ENCODE data around the gene TK1. TPM values are rescaled to one million over a fixed set of nuclear protein-coding genes. Genes with fewer than 3 reads are reported as not detected.

The TK1 gene
- total RNA-seq, 2 donors from 2014 or later = 81.0 to 97.4 TPM

- Mint-ChIP-seq H3K9me3 (no peaks in the 10 kb centered on the region), H3K36me3 (ENCODE audit: low read depth) (peaks cover 48% of the 10 kb centered on the region), H3K4me1 (peaks cover 19% of the 10 kb centered on the region), H3K27ac (no peak overlapping the region), H3K4me3 (no peak overlapping the region), H3K27me3 (ENCODE audit: insufficient read depth) (no peaks in the 10 kb centered on the region)
- no peak overlapping the region for H3K9ac ChIP-seq (ENCODE audit: extremely low read depth, low read length, poor library complexity, severe bottlenecking)
- H3K36me3 ChIP-seq (ENCODE audit: control insufficient read depth, insufficient read depth, low read length) = peaks cover 38% of the 10 kb centered on the region
- no peaks in the 10 kb centered on the region for H3K27me3 ChIP-seq (ENCODE audit: control insufficient read depth, insufficient read depth, low read length, poor library complexity, severe bottlenecking)
- no peaks in the 10 kb centered on the region for H3K4me1 ChIP-seq (ENCODE audit: control insufficient read depth, insufficient read depth, low read length)
- no peak for TF ChIP-seq CTCF (conservative IDR thresholded peaks at IDR 0.05)
- no peak for DNase-seq
- no peaks in the 10 kb centered on the region for H3K9me3 ChIP-seq (ENCODE audit: control insufficient read depth, low read length)
- no peak overlapping the region for H3K4me3 ChIP-seq (ENCODE audit: low read length)
- WGBS, 2 experiments (ENCODE audit: insufficient coverage in 1 of 2, insufficient read length in 1 of 2) = 91 to 93% methylated on average over 6 of the region's 6 CpGs
- no peak overlapping the region for H3K27ac ChIP-seq (ENCODE audit: low read depth, low read length)
Measured at GRCh38 chr17:78200451-78200850, 13.6 kb upstream of the TK1 start.

- 81 to 82% methylated on average over 9 of the region's 9 CpGs for WGBS, 2 experiments (ENCODE audit: insufficient coverage in 1 of 2, insufficient read length in 1 of 2)
- TF ChIP-seq CTCF (conservative IDR thresholded peaks at IDR 0.05) = no peak
- H3K9ac ChIP-seq (ENCODE audit: extremely low read depth, low read length, poor library complexity, severe bottlenecking) = no peak overlapping the region
- Mint-ChIP-seq H3K27me3 (ENCODE audit: insufficient read depth) (no peaks in the 10 kb centered on the region), H3K4me3 (no peak overlapping the region), H3K36me3 (ENCODE audit: low read depth) (peaks cover 47% of the 10 kb centered on the region), H3K27ac (peak overlapping the region; percentile 75), H3K4me1 (peaks cover 19% of the 10 kb centered on the region), H3K9me3 (no peaks in the 10 kb centered on the region)
- H3K4me3 ChIP-seq (ENCODE audit: low read length) = no peak overlapping the region
- H3K27ac ChIP-seq (ENCODE audit: low read depth, low read length) = no peak overlapping the region
- peaks cover 48% of the 10 kb centered on the region for H3K36me3 ChIP-seq (ENCODE audit: control insufficient read depth, insufficient read depth, low read length)
- DNase-seq = peak; percentile 77
- H3K9me3 ChIP-seq (ENCODE audit: control insufficient read depth, low read length) = no peaks in the 10 kb centered on the region
- H3K27me3 ChIP-seq (ENCODE audit: control insufficient read depth, insufficient read depth, low read length, poor library complexity, severe bottlenecking) = no peaks in the 10 kb centered on the region
- H3K4me1 ChIP-seq (ENCODE audit: control insufficient read depth, insufficient read depth, low read length) = no peaks in the 10 kb centered on the region
Measured at GRCh38 chr17:78197147-78197832, 10.4 kb upstream of the TK1 start.

GRCh38 chr17:78196716-78197115 is 9.9 kb upstream of the TK1 start:
- Histone ChIP-seq H3K4me1 (ENCODE audit: control insufficient read depth, insufficient read depth, low read length) (no peaks in the 10 kb centered on the region), H3K9me3 (ENCODE audit: control insufficient read depth, low read length) (no peaks in the 10 kb centered on the region), H3K4me3 (ENCODE audit: low read length) (no peak overlapping the region), H3K9ac (ENCODE audit: extremely low read depth, low read length, poor library complexity, severe bottlenecking) (no peak overlapping the region), H3K27ac (ENCODE audit: low read depth, low read length) (no peak overlapping the region), H3K27me3 (ENCODE audit: control insufficient read depth, insufficient read depth, low read length, poor library complexity, severe bottlenecking) (no peaks in the 10 kb centered on the region), H3K36me3 (ENCODE audit: control insufficient read depth, insufficient read depth, low read length) (peaks cover 48% of the 10 kb centered on the region)
- Mint-ChIP-seq H3K4me3 (no peak overlapping the region), H3K27me3 (ENCODE audit: insufficient read depth) (no peaks in the 10 kb centered on the region), H3K36me3 (ENCODE audit: low read depth) (peaks cover 49% of the 10 kb centered on the region), H3K9me3 (no peaks in the 10 kb centered on the region), H3K4me1 (peaks cover 19% of the 10 kb centered on the region), H3K27ac (peak overlapping the region; percentile 75)
- 92 to 97% methylated on average over 3 to 5 of the region's 5 CpGs for WGBS, 2 experiments (ENCODE audit: insufficient coverage in 1 of 2, insufficient read length in 1 of 2)
- TF ChIP-seq CTCF (conservative IDR thresholded peaks at IDR 0.05) = no peak
- no peak for DNase-seq

Data from endodermal cell (in vitro differentiated cells).